Esophagus squamous epithelium (tissue), 5 donors: ENCODE data around the gene SMIM21. TPM values are rescaled to one million over a fixed set of nuclear protein-coding genes. Genes with fewer than 3 reads are reported as not detected.

Source experiments
- DNase-seq: peaks from one replicate; lab custom pipeline; 2025; lab: John Stamatoyannopoulos, UW
- H3K27ac ChIP-seq, 4 donors: fragments of 200-600 bp; sonication (generic); one replicate each; pipeline ENCODE4 v1.5.1; 2016 to 2019; ENCODE audit warnings: mild to moderate bottlenecking in 1 of 4
- H3K27me3 ChIP-seq, 4 donors: fragments of 200-600 bp; sonication (generic); 1 replicate in 3 of 4; 2 replicates in 1 of 4; pipeline versions ENCODE4 v1.5.1 to v1.6.0; 2017 to 2021; ENCODE audit warnings: antibody characterized with exemption in 1 of 4
- H3K36me3 ChIP-seq, 3 donors: fragments of 200-600 bp; sonication (generic); one replicate each; pipeline ENCODE4 v1.5.1; 2016 to 2019
- H3K4me1 ChIP-seq, 3 donors: fragments of 200-600 bp; sonication (generic); one replicate each; pipeline ENCODE4 v1.5.1; 2017 to 2019
- H3K4me3 ChIP-seq, 4 donors: fragments of 200-600 bp; sonication (generic); 1 replicate in 3 of 4; 2 replicates in 1 of 4; pipeline ENCODE4 v1.5.1; 2016 to 2019; ENCODE audit warnings: mild to moderate bottlenecking in 2 of 4, moderate library complexity in 1 of 4
- H3K9me3 ChIP-seq, 3 donors: fragments of 200-600 bp; sonication (generic); one replicate each; pipeline ENCODE4 v1.5.1; 2016 to 2019
- POLR2A ChIP-seq, 4 donors: fragments of 450-650 bp; IDR thresholded peaks; one replicate each; pipeline ENCODE4 v1.6.1; 2017; ENCODE audit warnings: antibody characterized with exemption in 4 of 4, mild to moderate bottlenecking in 4 of 4, moderate library complexity in 3 of 4
- WGBS, 2 donors: methylation state at CpG; one replicate each; pipeline ENCODE4 v1.1.5; 2018; 5-methylcytosine and 5-hydroxymethylcytosine counted together
- intact Hi-C: fragments of 100-400 bp; cut with DNase I; formaldehyde crosslinking; loops from one replicate; pipeline ENCODE4 v1.15.0; 2022
- total RNA-seq, 4 donors: library from RNA; depleted of rRNA; stranded (reverse); fragments of >200 nt; gene quantifications; one replicate each; pipeline ENCODE4 v1.1.0, GENCODE V29; 2016
- TF ChIP-seq, protein P1 (sequence below), 6 experiments: fragments of 450-650 bp in 4 of 6; fragments of 200-600 bp in 2 of 6; sonication (generic) in 2 of 6; IDR thresholded peaks; one replicate each; pipeline ENCODE4 v1.5.1; 2016 to 2019; ENCODE audit warnings: antibody characterized with exemption in 6 of 6, mild to moderate bottlenecking in 4 of 6, moderate library complexity in 4 of 6
- donor health status: DM: yes; HTN: yes; CAD: no.

SMIM21 gene
- not detected for total RNA-seq

DNA sequence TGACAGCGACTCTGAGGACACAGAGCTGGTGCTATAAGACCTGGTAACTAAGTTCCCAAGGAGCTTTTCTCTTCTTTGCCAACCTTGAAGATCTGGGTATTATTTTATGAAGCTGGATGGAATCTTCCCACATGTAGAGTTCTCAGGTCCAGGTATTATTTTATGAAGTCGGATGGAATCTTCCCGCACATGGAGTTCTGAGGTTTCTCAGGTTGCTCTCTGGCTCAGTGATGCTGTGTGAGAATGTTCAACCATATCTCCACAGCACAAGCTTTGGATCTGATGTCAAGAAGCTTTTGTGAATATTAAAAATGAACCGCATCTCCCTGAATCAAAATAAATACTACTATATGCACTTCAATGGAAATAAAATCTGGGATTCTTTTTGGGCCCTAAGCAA lies at the start of gene SMIM21:
Gene SMIM21, minus strand, starts transcription at position 101 of the 400 bp plus-strand sequence. CDS start 140 bp downstream, outside the sequence.
- intact Hi-C loops = no loop called here
- 69 to 81% methylated on average over 3 to 4 of the region's 4 CpGs for WGBS, 2 donors
- H3K36me3 ChIP-seq = no peaks in the 10 kb centered on the region
- no peaks in the 10 kb centered on the region for H3K27me3 ChIP-seq
- DNase-seq = no peak
- no peak for TF ChIP-seq POLR2A (IDR thresholded peaks at IDR 0.05)
- TF ChIP-seq, protein P1, sequence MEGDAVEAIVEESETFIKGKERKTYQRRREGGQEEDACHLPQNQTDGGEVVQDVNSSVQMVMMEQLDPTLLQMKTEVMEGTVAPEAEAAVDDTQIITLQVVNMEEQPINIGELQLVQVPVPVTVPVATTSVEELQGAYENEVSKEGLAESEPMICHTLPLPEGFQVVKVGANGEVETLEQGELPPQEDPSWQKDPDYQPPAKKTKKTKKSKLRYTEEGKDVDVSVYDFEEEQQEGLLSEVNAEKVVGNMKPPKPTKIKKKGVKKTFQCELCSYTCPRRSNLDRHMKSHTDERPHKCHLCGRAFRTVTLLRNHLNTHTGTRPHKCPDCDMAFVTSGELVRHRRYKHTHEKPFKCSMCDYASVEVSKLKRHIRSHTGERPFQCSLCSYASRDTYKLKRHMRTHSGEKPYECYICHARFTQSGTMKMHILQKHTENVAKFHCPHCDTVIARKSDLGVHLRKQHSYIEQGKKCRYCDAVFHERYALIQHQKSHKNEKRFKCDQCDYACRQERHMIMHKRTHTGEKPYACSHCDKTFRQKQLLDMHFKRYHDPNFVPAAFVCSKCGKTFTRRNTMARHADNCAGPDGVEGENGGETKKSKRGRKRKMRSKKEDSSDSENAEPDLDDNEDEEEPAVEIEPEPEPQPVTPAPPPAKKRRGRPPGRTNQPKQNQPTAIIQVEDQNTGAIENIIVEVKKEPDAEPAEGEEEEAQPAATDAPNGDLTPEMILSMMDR (IDR thresholded peaks at IDR 0.05) = no peak
- H3K4me3 ChIP-seq = no peak within 1 kb of the TSS
- no peaks in the 10 kb centered on the region for H3K4me1 ChIP-seq
- no peak within 1 kb of the TSS for H3K27ac ChIP-seq
- H3K9me3 ChIP-seq = no peaks in the 10 kb centered on the region

DNA sequence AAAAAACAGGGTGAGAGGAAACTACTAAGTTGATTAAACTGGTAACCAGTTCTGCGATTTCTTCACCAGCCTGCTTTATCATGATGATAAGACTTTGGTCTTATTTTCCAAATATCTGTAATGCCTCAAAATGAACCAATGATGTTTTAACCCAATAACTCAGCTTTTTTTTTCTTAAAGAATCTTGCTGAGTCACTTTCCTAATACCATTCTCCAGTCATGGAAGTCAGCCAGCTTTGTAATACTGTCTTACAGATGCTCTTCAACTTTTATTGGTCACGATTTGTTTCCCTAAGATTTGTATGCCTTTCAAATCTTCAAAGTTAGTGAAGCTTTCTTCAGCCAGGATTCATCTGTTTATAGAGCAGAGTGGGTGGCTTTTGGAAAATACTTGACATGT lies 47.7 kb upstream of the SMIM21 start:
- H3K27ac ChIP-seq = no peak overlapping the region
- H3K27me3 ChIP-seq = no peaks in the 10 kb centered on the region
- no peaks in the 10 kb centered on the region for H3K4me1 ChIP-seq
- no peak for DNase-seq
- intact Hi-C loops = no loop called here
- H3K4me3 ChIP-seq = no peak overlapping the region
- TF ChIP-seq, protein P1 (IDR thresholded peaks at IDR 0.05) = no peak
- TF ChIP-seq POLR2A (IDR thresholded peaks at IDR 0.05) = no peak
- WGBS, 2 donors = 43 to 51% methylated on average over 2 of the region's 2 CpGs
- no peaks in the 10 kb centered on the region for H3K9me3 ChIP-seq
- H3K36me3 ChIP-seq = no peaks in the 10 kb centered on the region

- Histone ChIP-seq H3K36me3 (no peaks in the 10 kb centered on the region), H3K9me3 (no peaks in the 10 kb centered on the region), H3K27me3 (no peaks in the 10 kb centered on the region), H3K27ac (no peak overlapping the region), H3K4me1 (no peaks in the 10 kb centered on the region), H3K4me3 (no peak overlapping the region)
- TF ChIP-seq POLR2A (IDR thresholded peaks at IDR 0.05) = no peak
- TF ChIP-seq, protein P1 (IDR thresholded peaks at IDR 0.05) = no peak
- intact Hi-C loops = no loop called here
- DNase-seq = no peak
- 57 to 75% methylated on average over 2 of the region's 2 CpGs for WGBS, 2 donors
Measured at GRCh38 chr18:75474332-75474731, 46.8 kb upstream of the SMIM21 start.

- H3K27me3 ChIP-seq = no peaks in the 10 kb centered on the region
- intact Hi-C loops = no loop called here
- TF ChIP-seq POLR2A (IDR thresholded peaks at IDR 0.05) = no peak
- TF ChIP-seq, protein P1 (IDR thresholded peaks at IDR 0.05) = no peak
- DNase-seq = no peak
- no peaks in the 10 kb centered on the region for H3K4me1 ChIP-seq
- no peaks in the 10 kb centered on the region for H3K36me3 ChIP-seq
- H3K4me3 ChIP-seq = no peak overlapping the region
- no peaks in the 10 kb centered on the region for H3K9me3 ChIP-seq
- H3K27ac ChIP-seq = no peak overlapping the region
- WGBS, 2 donors = 77 to 88% methylated on average over 4 of the region's 4 CpGs
Measured at GRCh38 chr18:75473316-75473715, 45.8 kb upstream of the SMIM21 start.

GRCh38 chr18:75472906-75473305 lies 45.4 kb upstream of the SMIM21 start:
- Histone ChIP-seq H3K27me3 (no peaks in the 10 kb centered on the region), H3K4me3 (no peak overlapping the region), H3K36me3 (no peaks in the 10 kb centered on the region), H3K9me3 (no peaks in the 10 kb centered on the region), H3K27ac (no peak overlapping the region), H3K4me1 (peaks cover 0 to 4% (median 0%) of the 10 kb centered on the region in 3 donors)
- TF ChIP-seq, protein P1 (IDR thresholded peaks at IDR 0.05) = no peak
- TF ChIP-seq POLR2A (IDR thresholded peaks at IDR 0.05) = no peak
- DNase-seq = no peak
- WGBS, 2 donors = 65 to 66% methylated on average over 4 of the region's 5 CpGs
- intact Hi-C loops = no loop called here
